T-helper 9 cell (primary cell): ENCODE data around the gene RNASE13.
A peak's percentile ranks its signal among the peaks of the same experiment; 100 is the strongest.

Source experiments
- DNase-seq: peaks from one replicate; pipeline ENCODE4 v3.0.0-alpha.2; 2020

The RNASE13 gene

GRCh38 chr14:21063479-21063878 lies 28.9 kb upstream of the RNASE13 start:
- no peak for DNase-seq

GRCh38 chr14:21061347-21061668 lies 26.7 kb upstream of the RNASE13 start:
- no peak for DNase-seq

GRCh38 chr14:21060614-21061346 lies 26.2 kb upstream of the RNASE13 start:
- no peak for DNase-seq

- no peak for DNase-seq
Measured at GRCh38 chr14:21059842-21060613, 25.4 kb upstream of the RNASE13 start.

- no peak for DNase-seq
Measured at GRCh38 chr14:21058903-21059302, 24.3 kb upstream of the RNASE13 start.

GRCh38 chr14:21057803-21058675 lies 23.4 kb upstream of the RNASE13 start, which contains the start of gene RNASE8:
Gene RNASE8 (plus strand): TSS chr14:21057822. CDS start chr14:21057893, 71 bp downstream.
- no peak for DNase-seq

- DNase-seq = no peak
Measured at GRCh38 chr14:21056520-21057163, 22.0 kb upstream of the RNASE13 start.

- DNase-seq = no peak
Measured at GRCh38 chr14:21055432-21056117, 21.0 kb upstream of the RNASE13 start.

- no peak for DNase-seq
Measured at GRCh38 chr14:21054768-21055145, 20.1 kb upstream of the RNASE13 start.

GRCh38 chr14:21054123-21054767 lies 19.6 kb upstream of the RNASE13 start:
- no peak for DNase-seq

GRCh38 chr14:21053184-21054122 lies 18.8 kb upstream of the RNASE13 start:
- no peak for DNase-seq

GRCh38 chr14:21050597-21050996 lies 16.0 kb upstream of the RNASE13 start:
- no peak for DNase-seq

- DNase-seq = no peak
Measured at GRCh38 chr14:21049271-21049673, 14.7 kb upstream of the RNASE13 start.

GRCh38 chr14:21048638-21049037 lies 14.0 kb upstream of the RNASE13 start:
- no peak for DNase-seq

- DNase-seq = no peak
Measured at GRCh38 chr14:21047378-21047781, 12.8 kb upstream of the RNASE13 start.

- peak; percentile 13 for DNase-seq
Measured at GRCh38 chr14:21043974-21044618, 9.5 kb upstream of the RNASE13 start.

- no peak for DNase-seq
Measured at GRCh38 chr14:21043387-21043973, 8.9 kb upstream of the RNASE13 start.

GRCh38 chr14:21042918-21043317 lies 8.3 kb upstream of the RNASE13 start:
- no peak for DNase-seq

- no peak for DNase-seq
Measured at GRCh38 chr14:21041676-21042433, 7.2 kb upstream of the RNASE13 start, which contains the start of gene RNASE7. Gene RNASE7 (plus strand): TSS chr14:21042362. CDS start chr14:21042993, 631 bp downstream.
